ENCODE data around the gene ARAF. TPM values are rescaled to one million over a fixed set of nuclear protein-coding genes. Genes with fewer than 3 reads are reported as not detected.

Gene ARAF
- total RNA-seq, 1 experiment from 2014 or later = 31.1 TPM

- ChIA-PET POLR2A (ENCODE audit: unreplicated experiment) (interaction anchor here (0.7 kb wide), 1 partner anchor 1362 kb away, joined by 3 read pairs; no protein-coding TSS in a partner anchor), CTCF (no interaction called here)
- no peaks in the 10 kb centered on the region for H4K20me1 ChIP-seq (ENCODE audit: insufficient read depth)
- H3K79me2 ChIP-seq (ENCODE audit: low read depth) = no peaks in the 10 kb centered on the region
- no peaks in the 10 kb centered on the region for H3K27me3 ChIP-seq (ENCODE audit: insufficient read depth, low read depth)
- H3K4me3 ChIP-seq = no peak overlapping the region
- H3F3A ChIP-seq (ENCODE audit: insufficient read depth, low read depth) = no peaks in the 10 kb centered on the region
- no peak for DNase-seq
- no peaks in the 10 kb centered on the region for H3K36me3 ChIP-seq (ENCODE audit: low read depth)
- H3K9me3 ChIP-seq (ENCODE audit: insufficient read depth, low read depth) = no peaks in the 10 kb centered on the region
- BruUV-seq (replicated peaks) = no TSS peak
- intact Hi-C loops (cut with micrococcal nuclease; ENCODE audit: unreplicated experiment) = no loop called here
- no peaks in the 10 kb centered on the region for H3K9me2 ChIP-seq (ENCODE audit: insufficient read depth)
- H3K4me1 ChIP-seq (replicated peaks; ENCODE audit: insufficient read depth) = no peaks in the 10 kb centered on the region
- no peak overlapping the region for H3K27ac ChIP-seq
- H3K4me2 ChIP-seq = no peak overlapping the region
- no peak for TF ChIP-seq EZH2 (IDR thresholded peaks at IDR 0.05; ENCODE audit: low read depth)
- no peak for TF ChIP-seq CTCF (conservative IDR thresholded peaks at IDR 0.05)
- no peak overlapping the region for H2AFZ ChIP-seq
Observed at GRCh38 chrX:47587091-47587891, 26.3 kb downstream of the ARAF start.

DNA sequence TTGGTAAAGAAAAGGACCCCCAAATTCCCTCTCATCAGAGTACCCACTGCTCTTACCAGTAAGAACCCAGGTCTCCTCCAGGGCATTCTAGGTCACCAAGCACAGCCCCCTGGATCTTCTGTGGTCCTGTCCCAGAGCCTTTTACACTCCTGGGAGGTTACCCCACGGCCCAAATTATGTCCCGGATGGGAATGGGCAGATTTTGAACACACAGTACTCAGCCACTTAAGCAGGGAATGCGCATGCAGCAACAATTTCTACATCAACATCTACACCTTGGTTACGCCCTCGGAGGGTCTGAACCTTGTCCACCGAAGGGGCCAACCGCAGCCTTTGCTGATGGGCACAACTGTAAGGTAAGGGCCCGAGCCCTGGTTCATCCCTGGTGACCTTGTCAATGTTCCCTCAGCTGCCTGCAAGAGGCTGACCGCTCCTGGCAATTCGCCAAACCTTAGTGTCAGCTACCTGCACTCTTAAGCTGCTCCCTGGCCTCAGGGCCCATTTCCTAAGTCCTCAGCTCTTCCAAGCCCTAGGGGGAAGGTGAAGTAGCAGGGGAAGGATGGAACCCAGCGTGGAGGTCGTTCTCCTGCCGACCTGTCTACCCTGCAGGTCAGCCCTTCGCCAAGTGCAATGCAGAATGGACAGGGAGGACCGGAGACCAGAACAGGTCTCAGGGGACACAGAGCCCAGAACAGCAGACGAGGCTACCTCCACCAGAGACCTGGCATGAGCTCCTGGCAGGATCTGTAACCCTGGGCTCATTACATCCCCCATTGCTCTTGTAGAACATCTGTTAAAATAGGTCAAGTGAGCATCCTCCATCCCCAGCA, 27.1 kb downstream of the ARAF start:
- no peak overlapping the region for H3K27ac ChIP-seq
- no peak overlapping the region for H2AFZ ChIP-seq
- no peak for TF ChIP-seq EZH2 (IDR thresholded peaks at IDR 0.05; ENCODE audit: low read depth)
- TF ChIP-seq CTCF (conservative IDR thresholded peaks at IDR 0.05) = no peak
- no peaks in the 10 kb centered on the region for H3K9me2 ChIP-seq (ENCODE audit: insufficient read depth)
- DNase-seq = no peak
- no peaks in the 10 kb centered on the region for H3F3A ChIP-seq (ENCODE audit: insufficient read depth, low read depth)
- intact Hi-C loops (cut with micrococcal nuclease; ENCODE audit: unreplicated experiment) = no loop called here
- no peaks in the 10 kb centered on the region for H4K20me1 ChIP-seq (ENCODE audit: insufficient read depth)
- no peaks in the 10 kb centered on the region for H3K4me1 ChIP-seq (replicated peaks; ENCODE audit: insufficient read depth)
- CTCF ChIA-PET = no interaction called here
- no peaks in the 10 kb centered on the region for H3K9me3 ChIP-seq (ENCODE audit: insufficient read depth, low read depth)
- H3K4me2 ChIP-seq = no peak overlapping the region
- no peak overlapping the region for H3K4me3 ChIP-seq
- POLR2A ChIA-PET (ENCODE audit: unreplicated experiment) = no interaction called here
- H3K79me2 ChIP-seq (ENCODE audit: low read depth) = no peaks in the 10 kb centered on the region
- H3K27me3 ChIP-seq (ENCODE audit: insufficient read depth, low read depth) = no peaks in the 10 kb centered on the region
- BruUV-seq (replicated peaks) = no TSS peak
- H3K36me3 ChIP-seq (ENCODE audit: low read depth) = no peaks in the 10 kb centered on the region

GRCh38 chrX:47590984-47591383, 30.0 kb downstream of the ARAF start:
- no peak for TF ChIP-seq CTCF (conservative IDR thresholded peaks at IDR 0.05)
- TF ChIP-seq EZH2 (IDR thresholded peaks at IDR 0.05; ENCODE audit: low read depth) = no peak
- DNase-seq = no peak
- no peaks in the 10 kb centered on the region for H3F3A ChIP-seq (ENCODE audit: insufficient read depth, low read depth)
- no peaks in the 10 kb centered on the region for H3K4me1 ChIP-seq (replicated peaks; ENCODE audit: insufficient read depth)
- H3K4me2 ChIP-seq = no peak overlapping the region
- ChIA-PET CTCF (no interaction called here), POLR2A (ENCODE audit: unreplicated experiment) (no interaction called here)
- intact Hi-C loops (cut with micrococcal nuclease; ENCODE audit: unreplicated experiment) = no loop called here
- no peaks in the 10 kb centered on the region for H3K9me3 ChIP-seq (ENCODE audit: insufficient read depth, low read depth)
- H3K4me3 ChIP-seq = no peak overlapping the region
- H2AFZ ChIP-seq = no peak overlapping the region
- H3K9me2 ChIP-seq (ENCODE audit: insufficient read depth) = no peaks in the 10 kb centered on the region
- no peaks in the 10 kb centered on the region for H3K79me2 ChIP-seq (ENCODE audit: low read depth)
- H3K27ac ChIP-seq = no peak overlapping the region
- H3K27me3 ChIP-seq (ENCODE audit: insufficient read depth, low read depth) = no peaks in the 10 kb centered on the region
- H4K20me1 ChIP-seq (ENCODE audit: insufficient read depth) = no peaks in the 10 kb centered on the region
- no TSS peak for BruUV-seq (replicated peaks)
- no peaks in the 10 kb centered on the region for H3K36me3 ChIP-seq (ENCODE audit: low read depth)
